Jurkat, Clone E6-1 (cell line): ENCODE measurements around the gene CALR. TPM values are rescaled to one million over a fixed set of nuclear protein-coding genes. Genes with fewer than 3 reads are reported as not detected.
"Not testable (repeated sequence)": the region's sequence is repeated elsewhere in the genome, so short reads cannot be mapped to it uniquely, and the experiment has no call there.

Experiments used
- DNase-seq: peaks from one replicate; pipeline ENCODE4 v3.0.0-alpha.2; 2011; ENCODE audit warnings: low read depth, low spot score
- H3K4me3 ChIP-seq: 2 replicates; pipeline ENCODE4 v1.5.1; 2011; ENCODE audit warnings: mild to moderate bottlenecking, low read length, control low read depth, moderate library complexity
- polyA plus RNA-seq: library from polyadenylated mRNA; unstranded; fragments of >200 nt; gene quantifications from one replicate; pipeline ENCODE4 v1.2.1, GENCODE V29; 2012; ENCODE audit warnings: missing spikeins; ENCODE audit not compliant: insufficient read length, insufficient read depth

The CALR gene
- polyA plus RNA-seq: 1,107 TPM

GRCh38 chr19:12937927-12938778, at the start of gene CALR:
TSS of gene CALR (plus strand) at chr19:12938609. CDS start at chr19:12938680, 71 bp downstream.
- H3K4me3 ChIP-seq: peak within 1 kb of the TSS; percentile 81
- DNase-seq: peak; percentile 99

DNA sequence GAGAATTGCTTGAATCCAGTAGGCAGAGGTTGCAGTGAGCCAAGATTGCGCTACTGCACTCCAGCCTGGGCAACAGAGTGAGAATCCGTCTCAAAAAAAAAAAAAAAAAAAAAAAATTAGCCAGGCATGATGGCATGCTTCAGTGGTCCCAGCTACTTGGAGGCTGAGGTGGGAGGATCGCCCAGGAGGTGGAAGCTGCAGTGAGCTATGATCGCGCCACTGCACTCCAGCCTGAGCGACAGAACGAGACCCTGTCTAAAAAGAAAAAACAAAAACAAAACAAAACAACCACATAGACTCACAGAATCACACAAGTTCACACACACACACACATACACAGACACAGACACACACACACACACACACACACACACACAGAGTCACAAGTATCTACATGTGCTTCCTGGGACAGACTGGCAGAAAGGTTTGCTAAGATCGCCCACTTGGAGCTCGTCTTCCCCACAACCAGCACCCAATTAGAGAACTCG, 48.1 kb upstream of the CALR start:
- not testable (repeated sequence) for DNase-seq
- peak overlapping the region; percentile 97 for H3K4me3 ChIP-seq

DNA sequence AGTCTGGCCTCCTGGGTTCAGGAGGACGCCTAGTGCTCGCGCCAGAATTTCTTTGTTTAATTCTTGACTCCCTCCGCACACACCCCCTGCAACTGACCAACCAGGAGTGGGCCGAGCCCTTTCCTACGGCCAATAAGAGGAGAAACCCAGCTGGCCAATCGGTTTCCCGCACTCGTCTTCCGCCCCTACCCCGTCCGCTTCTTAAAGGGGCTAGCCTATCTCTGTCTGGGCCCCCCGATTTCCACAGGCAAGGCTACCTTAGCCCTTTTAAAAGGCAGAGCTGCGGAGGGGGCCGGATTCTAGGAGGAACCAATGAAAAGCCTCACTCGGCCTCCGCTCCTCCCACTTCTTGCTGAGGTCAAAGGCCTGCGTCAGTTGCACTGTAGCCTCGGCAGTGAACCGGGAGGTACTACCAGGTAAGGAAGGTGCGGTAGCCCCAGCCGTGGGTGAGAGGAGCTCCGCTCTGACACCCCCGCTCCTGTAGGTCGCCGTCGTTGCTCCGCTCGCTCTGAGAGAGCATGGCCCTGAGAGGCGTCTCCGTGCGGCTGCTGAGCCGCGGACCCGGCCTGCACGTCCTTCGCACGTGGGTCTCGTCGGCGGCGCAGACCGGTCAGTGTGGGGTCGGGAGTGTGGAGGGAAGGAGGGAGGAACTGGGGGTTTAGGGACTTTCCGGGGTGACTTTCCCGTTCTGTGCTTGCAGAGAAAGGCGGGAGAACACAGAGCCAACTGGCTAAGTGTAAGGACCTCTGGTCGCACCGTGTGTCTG, 47.4 kb upstream of the CALR start, which contains the start of gene GCDH:
Gene GCDH, plus strand, starts transcription at position 374 of the 766 bp plus-strand sequence. Its CDS starts 145 bp downstream, at position 519.
- peak within 1 kb of the TSS; percentile 97 for H3K4me3 ChIP-seq
- peak; percentile 99 for DNase-seq

DNA sequence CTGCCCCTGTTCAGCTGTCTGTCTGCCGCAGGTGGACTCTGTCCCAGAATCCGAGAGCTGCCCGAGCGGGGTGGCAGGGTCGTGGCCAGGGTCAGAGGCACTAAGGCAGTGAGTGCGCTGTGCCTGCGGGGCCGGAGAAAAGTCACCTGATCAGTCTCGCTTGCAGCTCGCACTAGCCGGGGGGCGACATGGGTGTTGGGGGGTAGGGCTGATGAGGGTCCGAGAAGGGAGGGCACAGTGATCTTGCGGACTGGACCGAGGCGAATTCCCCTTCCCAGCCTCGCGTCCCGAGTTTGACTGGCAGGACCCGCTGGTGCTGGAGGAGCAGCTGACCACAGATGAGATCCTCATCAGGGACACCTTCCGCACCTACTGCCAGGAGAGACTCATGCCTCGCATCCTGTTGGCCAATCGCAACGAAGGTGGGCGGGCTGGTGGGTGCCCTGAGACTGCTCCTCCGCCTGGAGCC, 46.8 kb upstream of the CALR start:
- DNase-seq: no peak
- peak overlapping the region; percentile 97 for H3K4me3 ChIP-seq

DNA sequence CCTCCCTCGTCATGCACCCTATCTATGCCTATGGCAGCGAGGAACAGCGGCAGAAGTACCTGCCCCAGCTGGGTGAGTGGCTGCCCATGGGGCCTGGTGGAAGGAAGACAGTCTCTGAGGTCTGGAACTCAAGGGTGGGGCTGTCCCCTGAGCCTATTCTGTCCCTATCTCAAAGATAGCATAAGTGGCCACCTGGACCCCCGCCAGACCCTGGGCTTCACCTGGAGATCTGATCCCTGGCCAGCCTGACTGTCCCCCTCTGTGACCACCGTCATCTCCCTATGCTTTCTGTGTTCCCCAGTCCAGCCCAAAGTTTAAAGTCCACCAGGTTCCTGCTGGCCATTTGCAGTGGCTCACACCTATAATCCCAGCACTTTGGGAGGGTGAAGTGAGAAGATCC, 44.8 kb upstream of the CALR start:
- no peak overlapping the region for H3K4me3 ChIP-seq
- DNase-seq: no peak

GRCh38 chr19:12896460-12896859, 41.9 kb upstream of the CALR start:
- H3K4me3 ChIP-seq: no peak overlapping the region

DNA sequence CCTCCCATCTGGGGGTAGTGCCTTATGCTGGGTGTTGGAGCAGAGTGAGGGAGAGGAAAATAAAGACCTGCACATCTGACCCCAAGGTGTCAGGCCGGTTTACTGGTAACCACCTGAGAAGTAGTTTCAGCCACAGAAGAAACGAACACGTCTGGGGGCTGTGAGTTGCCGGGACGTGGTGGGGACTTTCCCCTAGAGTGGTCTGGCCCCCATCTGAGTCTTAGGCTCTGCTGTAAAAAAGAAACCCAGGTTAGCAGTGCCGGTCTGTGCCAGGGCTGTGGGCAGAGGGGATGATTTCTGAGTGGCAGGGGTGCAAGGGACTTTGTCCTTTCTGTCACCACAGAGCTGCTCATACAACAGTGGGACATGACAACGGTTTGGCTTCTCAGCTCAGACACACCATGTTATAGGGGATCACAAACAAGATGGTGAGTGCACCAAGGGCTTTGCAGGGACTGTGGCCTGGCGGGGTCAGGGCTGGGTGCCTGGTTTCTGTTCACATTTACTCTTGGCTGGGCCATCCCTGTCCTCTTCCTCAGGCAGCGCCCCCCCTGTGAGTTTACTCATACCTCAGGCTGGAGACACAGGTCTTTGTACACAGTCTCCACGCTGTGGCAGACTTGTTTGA, 38.4 kb upstream of the CALR start:
- DNase-seq: no peak
- H3K4me3 ChIP-seq: no peak overlapping the region

More at GRCh38 chr19:12896460-12896859, 41.9 kb upstream of the CALR start:
- no peak for DNase-seq

DNA sequence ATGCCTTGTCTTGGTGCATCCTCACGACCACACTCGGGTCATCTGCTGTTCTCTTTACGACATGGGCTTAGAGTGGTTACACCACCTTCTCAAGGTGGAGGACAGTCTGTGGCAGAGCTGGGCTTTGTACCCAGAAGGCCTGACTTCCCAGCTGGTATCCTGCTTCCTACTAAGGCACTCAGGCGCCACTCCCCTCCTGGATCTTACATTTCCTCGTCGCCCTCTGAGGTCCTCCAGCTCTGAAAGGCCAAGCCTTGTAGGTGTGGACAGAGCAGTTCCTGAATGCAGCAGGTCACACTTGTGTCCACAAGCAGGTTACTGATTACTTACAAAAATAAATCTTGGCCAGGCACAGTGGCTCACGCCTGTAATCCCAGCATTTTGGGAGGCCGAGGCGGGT, 31.2 kb upstream of the CALR start:
- DNase-seq: no peak
- no peak overlapping the region for H3K4me3 ChIP-seq

DNA sequence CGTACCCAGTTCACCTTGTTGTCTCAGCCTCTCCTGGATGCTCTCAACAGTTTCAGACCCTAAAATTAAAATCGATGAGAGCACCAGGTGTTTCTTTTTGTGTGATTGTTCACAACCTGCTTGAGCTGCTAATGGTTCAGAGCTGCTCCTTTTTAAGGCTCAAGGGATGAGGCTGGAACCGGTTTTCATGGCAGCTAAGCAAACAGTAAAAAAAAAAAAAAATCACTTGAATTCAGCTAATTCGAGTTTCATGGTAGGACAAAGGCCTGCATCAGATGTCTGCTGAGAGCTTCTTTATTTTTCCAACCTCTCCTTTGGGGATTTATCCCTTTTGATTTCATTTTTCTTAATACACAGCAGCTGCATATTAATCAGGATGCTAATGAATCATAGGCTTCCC, 25.8 kb upstream of the CALR start:
- H3K4me3 ChIP-seq: no peak overlapping the region
- DNase-seq: no peak

- no peak overlapping the region for H3K4me3 ChIP-seq
- DNase-seq: no peak
These were observed 25.3 kb upstream of the CALR start for GRCh38 chr19:12913011-12913561.

DNA sequence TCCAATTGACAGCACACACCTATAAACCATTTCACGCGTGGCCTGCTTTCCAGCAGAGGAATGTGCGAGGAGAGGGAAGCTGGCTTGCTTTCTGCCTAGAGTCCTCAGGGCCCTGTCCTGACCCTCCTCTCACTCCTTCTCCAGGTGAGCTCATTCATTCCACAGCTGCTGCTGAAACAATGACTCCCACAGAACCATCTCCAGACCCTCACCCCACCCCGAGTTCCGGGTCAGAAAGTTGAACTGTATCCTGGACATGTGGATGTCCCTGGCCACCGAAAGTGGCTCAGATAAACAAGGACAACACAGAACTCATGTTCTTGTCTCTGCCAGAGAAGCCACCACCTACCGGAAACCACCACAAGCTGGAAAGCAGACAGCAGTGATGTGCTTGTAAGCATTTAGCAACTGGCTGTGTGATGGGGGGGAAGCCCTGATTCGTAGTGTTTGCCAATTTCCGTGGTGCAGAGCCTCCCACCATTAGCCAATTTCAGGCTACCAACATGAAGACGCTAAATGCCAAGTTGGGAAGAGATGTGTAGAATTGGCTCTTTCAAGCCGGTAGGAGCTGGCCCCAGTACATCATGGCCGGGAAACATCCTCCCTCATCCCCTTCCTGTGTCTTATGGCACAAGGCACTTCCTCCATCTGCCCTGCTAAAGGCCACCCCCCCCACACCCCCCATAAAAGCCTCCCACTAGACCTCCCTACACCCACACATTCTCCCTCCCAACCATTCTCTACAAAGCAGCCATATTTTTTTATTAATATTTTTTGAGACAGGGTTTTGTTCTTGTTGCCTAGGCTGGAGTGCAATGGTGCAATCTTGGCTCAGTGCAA, 24.3 kb upstream of the CALR start:
- peak; percentile 92 for DNase-seq
- peak overlapping the region; percentile 47 for H3K4me3 ChIP-seq

GRCh38 chr19:12915860-12916259, 22.5 kb upstream of the CALR start:
- H3K4me3 ChIP-seq, DNase-seq: not testable (repeated sequence)

- H3K4me3 ChIP-seq: no peak overlapping the region; the same call in 1 of the 2 replicates
- no peak for DNase-seq
These were observed 20.2 kb upstream of the CALR start for GRCh38 chr19:12918253-12918652.

DNA sequence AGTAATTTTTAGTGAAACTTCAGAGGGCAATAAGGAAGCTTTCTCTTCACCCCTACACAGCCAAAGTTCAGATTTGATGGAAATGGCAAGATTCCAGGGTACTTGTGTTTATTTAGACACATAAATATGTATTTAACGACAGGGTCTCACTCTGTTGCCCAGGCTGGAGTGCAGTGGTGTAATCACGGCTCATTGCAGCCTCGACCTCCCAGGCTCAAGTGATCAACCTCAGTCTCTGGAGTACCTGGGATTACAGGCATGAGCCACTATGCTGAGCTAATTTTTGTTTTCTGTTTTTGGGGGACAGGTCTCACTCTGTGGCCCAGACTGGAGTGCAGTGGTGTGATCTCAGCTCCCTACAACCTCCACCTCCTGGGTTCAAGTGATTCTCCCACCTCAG, 17.4 kb upstream of the CALR start:
- DNase-seq: no peak
- H3K4me3 ChIP-seq: no peak overlapping the region

- no peak overlapping the region for H3K4me3 ChIP-seq
- no peak for DNase-seq
These were observed 15.4 kb upstream of the CALR start for GRCh38 chr19:12922959-12923358.

GRCh38 chr19:12924621-12925310, 13.6 kb upstream of the CALR start:
- no peak for DNase-seq
- H3K4me3 ChIP-seq: no peak overlapping the region

DNA sequence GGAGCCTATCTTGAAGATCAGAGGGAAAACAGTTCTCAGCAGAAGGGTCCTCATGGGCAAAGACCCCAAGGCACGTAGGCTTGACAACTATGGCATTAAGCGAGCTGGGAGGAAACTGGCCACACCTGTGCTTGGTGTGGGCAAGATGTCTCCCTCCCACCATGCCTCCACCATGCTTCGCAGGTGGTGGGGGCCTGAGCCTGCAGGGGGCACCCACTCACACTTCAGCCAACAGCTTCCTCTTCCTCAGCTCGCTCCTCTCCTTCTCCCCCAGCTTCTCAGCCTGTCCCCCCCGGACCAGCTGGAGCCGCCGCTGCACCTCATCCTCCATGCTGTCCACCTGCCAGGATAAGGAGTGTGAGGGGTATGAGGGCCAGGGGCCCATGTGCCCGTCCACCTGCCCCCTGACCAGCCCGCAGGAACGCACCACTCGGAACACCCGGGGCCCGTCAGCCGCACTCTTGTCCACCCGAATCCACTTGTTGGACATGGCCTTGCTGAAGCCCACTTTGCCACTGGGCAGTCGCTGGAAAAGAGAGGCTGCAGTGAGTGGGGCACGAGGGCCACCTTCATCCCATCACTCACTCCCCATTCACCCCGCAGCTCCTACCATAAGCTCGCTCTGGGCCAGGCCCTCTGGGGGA, 8.3 kb upstream of the CALR start:
- no peak overlapping the region for H3K4me3 ChIP-seq
- no peak for DNase-seq
